Measurements from ENCODE around the gene SLC7A1. TPM values are rescaled to one million over a fixed set of nuclear protein-coding genes. Genes with fewer than 3 reads are reported as not detected.

SLC7A1 gene
- polyA plus RNA-seq, 2 of the 4 experiments (the other 2 are of a cell fraction), result 19.9 to 24.8 TPM

GRCh38 chr13:29587645-29588044 lies 7.8 kb downstream of the SLC7A1 start:
- no peak overlapping the region for H3K4me3 ChIP-seq
- no peak for TF ChIP-seq POLR2AphosphoS2 (conservative IDR thresholded peaks at IDR 0.05; ENCODE audit: low read length)
- no peak for TF ChIP-seq RNF2 (IDR thresholded peaks at IDR 0.05; ENCODE audit: borderline replicate concordance, low read depth)
- TF ChIP-seq ZC3H11A (IDR thresholded peaks at IDR 0.05), result no peak
- no peaks in the 10 kb centered on the region for H3K9me3 ChIP-seq
- H3K4me1 ChIP-seq, result peaks cover 40% of the 10 kb centered on the region
- ATAC-seq (no peak), DNase-seq (ENCODE audit: low read depth in 1 of 2, low spot score in 1 of 2) (no peak), FAIRE-seq (no peak)
- ChIA-PET CTCF (no interaction called here), POLR2A (no interaction called here)
- 74% methylated on average over 4 of the region's 7 CpGs for WGBS (ENCODE audit: missing lambda C conversion rate)
- no peak overlapping the region for H3K4me2 ChIP-seq
- H3K27ac ChIP-seq, result no peak overlapping the region

- no peak for FAIRE-seq
- H3K4me2 ChIP-seq, result peak overlapping the region; percentile 50
- peak in 1 of 2 experiments; percentile 53; a peak in 2 of 6 replicates for ATAC-seq
- no peaks in the 10 kb centered on the region for H3K9me3 ChIP-seq
- TF ChIP-seq REST (IDR thresholded peaks at IDR 0.05) (no peak), POLR2A (IDR thresholded peaks at IDR 0.05; ENCODE audit: low read length) (no peak), EHMT2 (IDR thresholded peaks at IDR 0.05; ENCODE audit: low read depth) (no peak), CBX2 (IDR thresholded peaks at IDR 0.05; ENCODE audit: borderline replicate concordance, low read depth) (no peak), HDAC2 (IDR thresholded peaks at IDR 0.05) (no peak), CHD4 (IDR thresholded peaks at IDR 0.05; ENCODE audit: borderline replicate concordance) (no peak), POLR2AphosphoS2 (conservative IDR thresholded peaks at IDR 0.05; ENCODE audit: low read length) (no peak), TFCP2L1 (CRISPR knock-in tag; IDR thresholded peaks at IDR 0.05) (no peak)
- CTCF ChIA-PET, result interaction anchor here (1.3 kb wide), 1 partner anchor 75 kb away, joined by 3 read pairs; no protein-coding TSS in a partner anchor
- POLR2A ChIA-PET, result no interaction called here
- peak overlapping the region in 1 of 2 experiments; percentile 39; a peak in 3 of 6 replicates for H3K27ac ChIP-seq
- peaks cover 19% of the 10 kb centered on the region for H3K4me1 ChIP-seq
- DNase-seq (ENCODE audit: low read depth in 1 of 2, low spot score in 1 of 2), result peak in 1 of 2 experiments; percentile 4
- WGBS (ENCODE audit: missing lambda C conversion rate), result 79% methylated on average over 6 of the region's 7 CpGs
- H3K4me3 ChIP-seq, result no peak overlapping the region
These were observed 12.3 kb downstream of the SLC7A1 start for GRCh38 chr13:29583073-29583785.

GRCh38 chr13:29582171-29582570 lies 13.3 kb downstream of the SLC7A1 start:
- TF ChIP-seq CEBPB (IDR thresholded peaks at IDR 0.05), result no peak
- no peak for TF ChIP-seq CTCF (IDR thresholded peaks at IDR 0.05)
- TF ChIP-seq CHD4 (IDR thresholded peaks at IDR 0.05; ENCODE audit: borderline replicate concordance), result no peak
- TF ChIP-seq RCOR1 (IDR thresholded peaks at IDR 0.05; ENCODE audit: low read depth, low read length), result no peak
- no peak for TF ChIP-seq ATOH8 (CRISPR knock-in tag; IDR thresholded peaks at IDR 0.05; ENCODE audit: low read depth)
- TF ChIP-seq MYC (IDR thresholded peaks at IDR 0.05; ENCODE audit: borderline replicate concordance, low read length), result no peak
- no peak for TF ChIP-seq MAZ (IDR thresholded peaks at IDR 0.05; ENCODE audit: borderline replicate concordance, low read depth, low read length)
- H3K27ac ChIP-seq, result no peak overlapping the region
- peaks cover 19% of the 10 kb centered on the region for H3K4me1 ChIP-seq
- H3K4me3 ChIP-seq, result no peak overlapping the region
- ATAC-seq (no peak), DNase-seq (ENCODE audit: low read depth in 1 of 2, low spot score in 1 of 2) (no peak), FAIRE-seq (no peak)
- 90% methylated on average over 5 of the region's 10 CpGs for WGBS (ENCODE audit: missing lambda C conversion rate)
- H3K4me2 ChIP-seq, result no peak overlapping the region
- CTCF ChIA-PET, result interaction anchor here (0.7 to 1.3 kb wide), 2 partner anchors 74 to 630 kb away, joined by 3 to 4 read pairs; no protein-coding TSS in a partner anchor
- POLR2A ChIA-PET, result no interaction called here
- no peaks in the 10 kb centered on the region for H3K9me3 ChIP-seq

Data from A549 (cell line).